Thoracic aorta (tissue), 2 donors: ENCODE results near the gene WDR18. TPM values are rescaled to one million over a fixed set of nuclear protein-coding genes. Genes with fewer than 3 reads are reported as not detected.

Experiments
- ATAC-seq: fragments of 150-250 bp; one replicate; pipeline ENCODE4 v1.8.0; 2017; ENCODE audit warnings: low read depth; ENCODE audit not compliant: insufficient number of reproducible peaks, low FRiP score
- DNase-seq: peaks from one replicate; pipeline ENCODE4 v3.0.0-alpha.2; 2020; ENCODE audit warnings: low spot score
- H3K27ac ChIP-seq, 2 donors: fragments of 200-600 bp; sonication (generic); 1 replicate in 1 of 2; 2 replicates in 1 of 2; pipeline ENCODE4 v1.5.1; 2016; ENCODE audit warnings: mild to moderate bottlenecking in 2 of 2, moderate library complexity in 2 of 2
- H3K27me3 ChIP-seq: fragments of 200-600 bp; sonication (generic); replicated peaks from 2 replicates; pipeline ENCODE4 v1.6.0; 2016; ENCODE audit warnings: mild to moderate bottlenecking; ENCODE audit not compliant: insufficient read depth
- H3K36me3 ChIP-seq: fragments of 200-600 bp; sonication (generic); one replicate; pipeline ENCODE4 v1.5.1; 2016
- H3K4me1 ChIP-seq, 2 donors: fragments of 200-600 bp; sonication (generic); 1 replicate in 1 of 2; 2 replicates in 1 of 2; pipeline versions ENCODE4 v1.5.1 to v1.6.0; 2016; ENCODE audit warnings: low read depth in 2 of 2, mild to moderate bottlenecking in 1 of 2; ENCODE audit not compliant: control insufficient read depth in 1 of 2
- H3K4me3 ChIP-seq: fragments of 200-600 bp; sonication (generic); 2 replicates; pipeline ENCODE4 v1.5.1; 2016; ENCODE audit warnings: mild to moderate bottlenecking
- H3K9me3 ChIP-seq: fragments of 200-600 bp; sonication (generic); 2 replicates; pipeline ENCODE4 v1.5.1; 2016
- total RNA-seq, 2 donors: library from RNA; depleted of rRNA; stranded (reverse); fragments of >200 nt; gene quantifications; one replicate each; pipeline versions ENCODE4 v1.1.0 to v1.2.3, GENCODE V29; 2016
- TF ChIP-seq, protein P1 (sequence below): fragments of 200-600 bp; sonication (generic); IDR thresholded peaks from one replicate; pipeline ENCODE4 v1.5.1; 2019; ENCODE audit warnings: antibody characterized with exemption

WDR18 gene
- total RNA-seq, 2 donors from 2014 or later = 6.8 to 27.6 TPM

DNA sequence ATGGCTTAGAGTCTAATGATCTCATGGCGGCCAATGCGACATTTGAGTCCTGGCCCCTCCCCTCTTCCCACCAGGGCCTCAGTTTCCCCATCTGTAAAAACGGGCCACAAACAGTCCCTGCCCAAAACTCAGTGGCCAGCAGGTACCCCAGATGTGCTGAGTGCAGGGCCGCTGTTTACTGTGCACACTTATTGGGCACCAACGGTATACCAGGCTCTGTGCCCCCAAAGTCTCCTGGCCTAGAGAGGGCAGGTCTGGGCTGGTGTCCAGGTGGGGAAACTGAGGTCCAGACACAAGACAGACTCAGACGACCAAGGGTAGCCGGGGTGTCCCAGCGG is 23.6 kb upstream of the WDR18 start:
- no peak overlapping the region for H3K4me3 ChIP-seq
- H3K36me3 ChIP-seq = no peaks in the 10 kb centered on the region
- H3K27me3 ChIP-seq = no peaks in the 10 kb centered on the region
- TF ChIP-seq, protein P1, sequence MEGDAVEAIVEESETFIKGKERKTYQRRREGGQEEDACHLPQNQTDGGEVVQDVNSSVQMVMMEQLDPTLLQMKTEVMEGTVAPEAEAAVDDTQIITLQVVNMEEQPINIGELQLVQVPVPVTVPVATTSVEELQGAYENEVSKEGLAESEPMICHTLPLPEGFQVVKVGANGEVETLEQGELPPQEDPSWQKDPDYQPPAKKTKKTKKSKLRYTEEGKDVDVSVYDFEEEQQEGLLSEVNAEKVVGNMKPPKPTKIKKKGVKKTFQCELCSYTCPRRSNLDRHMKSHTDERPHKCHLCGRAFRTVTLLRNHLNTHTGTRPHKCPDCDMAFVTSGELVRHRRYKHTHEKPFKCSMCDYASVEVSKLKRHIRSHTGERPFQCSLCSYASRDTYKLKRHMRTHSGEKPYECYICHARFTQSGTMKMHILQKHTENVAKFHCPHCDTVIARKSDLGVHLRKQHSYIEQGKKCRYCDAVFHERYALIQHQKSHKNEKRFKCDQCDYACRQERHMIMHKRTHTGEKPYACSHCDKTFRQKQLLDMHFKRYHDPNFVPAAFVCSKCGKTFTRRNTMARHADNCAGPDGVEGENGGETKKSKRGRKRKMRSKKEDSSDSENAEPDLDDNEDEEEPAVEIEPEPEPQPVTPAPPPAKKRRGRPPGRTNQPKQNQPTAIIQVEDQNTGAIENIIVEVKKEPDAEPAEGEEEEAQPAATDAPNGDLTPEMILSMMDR = no peak
- H3K27ac ChIP-seq = no peak overlapping the region
- DNase-seq (no peak), ATAC-seq (no peak)
- H3K9me3 ChIP-seq = no peaks in the 10 kb centered on the region
- no peaks in the 10 kb centered on the region for H3K4me1 ChIP-seq

DNA sequence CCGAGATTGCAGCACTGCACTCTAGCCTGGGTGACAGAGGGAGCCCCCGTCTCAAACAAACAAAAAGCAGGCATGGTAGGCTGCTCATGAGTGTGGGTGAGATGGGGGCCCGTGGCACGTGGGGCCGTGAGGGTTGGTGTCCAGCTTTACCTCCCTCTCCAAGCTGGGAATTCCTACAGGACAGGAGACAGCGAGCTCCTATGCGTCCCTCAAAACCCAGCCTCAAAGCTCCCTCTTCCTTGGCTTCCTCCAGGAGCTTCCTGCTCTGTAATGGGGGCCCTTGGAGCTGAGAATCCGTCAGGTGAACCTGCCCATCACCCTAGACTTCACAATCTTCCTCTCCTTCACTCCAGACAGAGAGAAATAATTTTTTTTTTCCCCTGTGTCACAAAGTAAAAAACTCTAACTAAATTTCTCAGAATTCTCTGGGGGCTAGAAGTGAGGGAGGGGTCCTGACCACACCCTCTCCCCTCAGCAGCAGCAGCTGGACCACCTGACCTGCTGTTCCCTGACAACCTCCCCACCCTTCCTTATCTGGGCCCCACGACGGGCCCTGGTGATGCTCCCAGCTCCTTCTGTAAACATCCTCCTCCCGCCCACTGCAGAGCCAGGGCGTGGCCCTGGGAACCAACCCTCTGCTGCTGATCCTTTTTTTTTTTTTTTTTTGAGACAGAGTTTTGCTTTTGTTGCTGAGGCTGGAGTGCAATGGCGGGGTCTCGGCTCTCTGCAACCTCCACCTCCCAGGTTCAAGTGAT is 22.1 kb upstream of the WDR18 start:
- Histone ChIP-seq H3K27me3 (no peaks in the 10 kb centered on the region), H3K4me1 (no peaks in the 10 kb centered on the region), H3K27ac (no peak overlapping the region), H3K4me3 (no peak overlapping the region), H3K36me3 (no peaks in the 10 kb centered on the region), H3K9me3 (no peaks in the 10 kb centered on the region)
- ATAC-seq = no peak
- DNase-seq = no peak
- TF ChIP-seq, protein P1 = no peak

DNA sequence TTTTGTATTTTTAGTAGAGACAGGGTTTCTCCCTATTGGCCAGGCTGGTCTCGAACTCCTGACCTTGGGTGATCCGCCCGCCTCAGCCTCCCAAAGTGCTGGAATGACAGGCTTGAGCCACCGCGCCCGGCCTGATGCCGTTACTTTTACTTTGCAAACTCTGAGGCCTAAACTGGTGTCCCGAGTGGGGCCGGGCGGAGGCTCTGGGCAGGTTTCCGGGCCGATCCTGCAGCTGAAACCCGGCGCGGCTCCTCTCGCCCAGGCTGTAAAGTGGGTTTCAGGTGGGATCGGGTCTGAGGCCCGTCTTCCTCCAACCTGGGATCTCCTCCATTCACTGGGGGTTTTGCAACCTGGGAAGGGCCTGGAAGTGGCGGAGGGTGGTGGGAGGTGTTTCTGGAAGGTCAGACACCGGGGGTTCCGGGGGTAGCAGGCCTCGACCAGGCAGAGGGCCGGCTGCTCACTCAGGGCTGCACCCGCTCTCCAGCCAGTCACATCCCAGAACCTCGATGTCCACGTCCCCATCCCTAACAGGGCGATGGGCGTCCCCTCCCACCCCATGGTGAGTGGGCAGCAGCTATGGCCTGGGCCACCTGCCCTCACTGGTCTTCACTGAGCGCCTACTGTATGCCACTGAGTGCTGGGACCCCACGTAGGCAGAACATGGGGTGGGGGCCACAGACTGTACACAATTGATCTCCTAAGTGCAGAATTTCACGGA is 21.3 kb upstream of the WDR18 start:
- TF ChIP-seq, protein P1 = no peak
- H3K27me3 ChIP-seq = no peaks in the 10 kb centered on the region
- DNase-seq = no peak
- no peak overlapping the region for H3K27ac ChIP-seq
- no peaks in the 10 kb centered on the region for H3K4me1 ChIP-seq
- H3K4me3 ChIP-seq = no peak overlapping the region
- no peaks in the 10 kb centered on the region for H3K9me3 ChIP-seq
- H3K36me3 ChIP-seq = no peaks in the 10 kb centered on the region
- ATAC-seq = no peak

DNA sequence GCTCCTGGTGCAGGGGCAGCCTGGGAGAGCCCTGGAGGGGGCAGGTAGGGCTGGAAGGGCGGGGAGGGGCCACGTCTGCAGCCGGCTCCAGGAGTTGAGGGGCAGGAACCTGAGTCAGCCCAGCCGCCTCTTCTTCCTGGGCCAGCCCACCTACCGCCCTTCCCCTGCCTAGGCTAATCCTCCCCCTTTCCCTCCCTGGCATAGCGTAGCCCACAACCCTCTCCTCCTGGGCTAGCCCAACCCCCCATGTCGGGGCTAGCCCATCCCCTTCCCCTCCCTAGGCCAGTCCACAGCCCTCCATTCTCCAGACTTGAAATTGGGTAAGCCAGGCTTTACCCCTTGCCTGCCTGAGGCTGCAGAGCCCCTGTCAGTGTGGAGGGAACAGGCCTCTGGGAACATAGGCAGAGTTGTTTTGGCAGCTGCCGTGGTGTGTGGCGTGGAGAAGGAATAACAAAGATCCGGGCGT is 20.6 kb upstream of the WDR18 start:
- no peak for DNase-seq
- no peak for ATAC-seq
- Histone ChIP-seq H3K9me3 (no peaks in the 10 kb centered on the region), H3K4me1 (no peaks in the 10 kb centered on the region), H3K4me3 (no peak overlapping the region), H3K36me3 (peaks cover 3% of the 10 kb centered on the region), H3K27me3 (no peaks in the 10 kb centered on the region), H3K27ac (no peak overlapping the region)
- TF ChIP-seq, protein P1 = no peak

DNA sequence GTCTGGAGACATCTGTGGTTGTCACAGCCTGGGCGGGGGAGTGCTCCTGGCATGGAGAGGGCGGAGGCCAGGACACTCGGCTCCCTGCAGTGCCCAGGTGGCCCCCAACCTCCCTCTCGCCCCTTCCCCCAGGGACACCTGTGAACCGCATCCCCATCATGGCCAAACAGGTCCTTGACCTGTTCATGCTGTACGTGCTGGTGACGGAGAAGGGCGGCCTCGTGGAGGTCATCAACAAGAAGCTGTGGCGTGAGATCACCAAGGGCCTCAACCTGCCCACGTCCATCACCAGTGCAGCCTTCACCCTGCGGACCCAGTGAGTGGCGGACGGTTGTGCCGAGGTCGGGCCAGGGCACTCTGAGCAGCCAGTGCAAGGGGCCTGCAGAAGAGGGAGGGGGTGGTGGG is 20.0 kb upstream of the WDR18 start:
- no peaks in the 10 kb centered on the region for H3K4me1 ChIP-seq
- no peak for ATAC-seq
- TF ChIP-seq, protein P1 = no peak
- H3K27me3 ChIP-seq = no peaks in the 10 kb centered on the region
- no peaks in the 10 kb centered on the region for H3K9me3 ChIP-seq
- H3K27ac ChIP-seq = no peak overlapping the region
- H3K4me3 ChIP-seq = no peak overlapping the region
- H3K36me3 ChIP-seq = peaks cover 4% of the 10 kb centered on the region
- DNase-seq = no peak
